Esophagus muscularis mucosa (tissue), 4 donors: ENCODE results near the gene WNT7A. TPM values are rescaled to one million over a fixed set of nuclear protein-coding genes. Genes with fewer than 3 reads are reported as not detected.

ENCODE experiments used
- DNase-seq: peaks from one replicate; pipeline ENCODE4 v3.0.0-alpha.2; 2017; ENCODE audit errors: extremely low spot score
- H3K27ac ChIP-seq, 4 donors: fragments of 200-600 bp; sonication (generic); replicated peaks in 1 of 4; 1 replicate in 3 of 4; 2 replicates in 1 of 4; pipeline ENCODE4 v1.5.1; 2016 to 2019; ENCODE audit warnings: mild to moderate bottlenecking in 1 of 4
- H3K27me3 ChIP-seq, 4 donors: fragments of 200-600 bp; sonication (generic); one replicate each; pipeline versions ENCODE4 v1.5.1 to v1.6.0; 2016 to 2019
- H3K36me3 ChIP-seq, 4 donors: fragments of 200-600 bp; sonication (generic); one replicate each; pipeline ENCODE4 v1.5.1; 2016 to 2019
- H3K4me1 ChIP-seq, 4 donors: fragments of 200-600 bp; sonication (generic); one replicate each; pipeline ENCODE4 v1.5.1; 2016 to 2019
- H3K4me3 ChIP-seq, 4 donors: fragments of 200-600 bp; sonication (generic); 1 replicate in 2 of 4; 2 replicates in 2 of 4; pipeline ENCODE4 v1.5.1; 2016 to 2019; ENCODE audit warnings: mild to moderate bottlenecking in 4 of 4, moderate library complexity in 1 of 4
- H3K9me3 ChIP-seq, 4 donors: fragments of 200-600 bp; sonication (generic); 1 replicate in 3 of 4; 2 replicates in 1 of 4; pipeline ENCODE4 v1.5.1; 2016 to 2019
- EP300 ChIP-seq: sonication (generic); formaldehyde crosslinking; IDR thresholded peaks from one replicate; pipeline ENCODE4 v1.6.1; 2017; ENCODE audit warnings: antibody characterized with exemption
- POLR2A ChIP-seq: fragments of 450-650 bp; IDR thresholded peaks from one replicate; pipeline ENCODE4 v1.6.1; 2017; ENCODE audit warnings: antibody characterized with exemption, moderate library complexity, mild to moderate bottlenecking, low read depth
- POLR2AphosphoS5 ChIP-seq, 2 donors: sonication (generic); formaldehyde crosslinking; IDR thresholded peaks; one replicate each; pipeline ENCODE4 v1.6.1; 2017; ENCODE audit warnings: antibody characterized with exemption in 2 of 2
- WGBS: methylation state at CpG from one replicate; pipeline ENCODE4 v1.1.5; 2018; 5-methylcytosine and 5-hydroxymethylcytosine counted together
- intact Hi-C: fragments of 100-400 bp; cut with DNase I; formaldehyde crosslinking; loops from one replicate; pipeline ENCODE4 v1.15.1; 2023
- total RNA-seq, 4 donors: library from RNA; depleted of rRNA; stranded (reverse); fragments of >200 nt; gene quantifications; one replicate each; pipeline versions ENCODE4 v1.1.0 to v1.2.1, GENCODE V29; 2016
- TF ChIP-seq, protein P1 (sequence below), 3 experiments: fragments of 200-600 bp in 2 of 3; fragments of 450-650 bp in 1 of 3; sonication (generic) in 2 of 3; IDR thresholded peaks; one replicate each; pipeline ENCODE4 v1.5.1; 2017 to 2019; ENCODE audit warnings: antibody characterized with exemption in 3 of 3, mild to moderate bottlenecking in 2 of 3, moderate library complexity in 1 of 3

Gene WNT7A
- total RNA-seq, 4 donors from 2014 or later: not detected

DNA sequence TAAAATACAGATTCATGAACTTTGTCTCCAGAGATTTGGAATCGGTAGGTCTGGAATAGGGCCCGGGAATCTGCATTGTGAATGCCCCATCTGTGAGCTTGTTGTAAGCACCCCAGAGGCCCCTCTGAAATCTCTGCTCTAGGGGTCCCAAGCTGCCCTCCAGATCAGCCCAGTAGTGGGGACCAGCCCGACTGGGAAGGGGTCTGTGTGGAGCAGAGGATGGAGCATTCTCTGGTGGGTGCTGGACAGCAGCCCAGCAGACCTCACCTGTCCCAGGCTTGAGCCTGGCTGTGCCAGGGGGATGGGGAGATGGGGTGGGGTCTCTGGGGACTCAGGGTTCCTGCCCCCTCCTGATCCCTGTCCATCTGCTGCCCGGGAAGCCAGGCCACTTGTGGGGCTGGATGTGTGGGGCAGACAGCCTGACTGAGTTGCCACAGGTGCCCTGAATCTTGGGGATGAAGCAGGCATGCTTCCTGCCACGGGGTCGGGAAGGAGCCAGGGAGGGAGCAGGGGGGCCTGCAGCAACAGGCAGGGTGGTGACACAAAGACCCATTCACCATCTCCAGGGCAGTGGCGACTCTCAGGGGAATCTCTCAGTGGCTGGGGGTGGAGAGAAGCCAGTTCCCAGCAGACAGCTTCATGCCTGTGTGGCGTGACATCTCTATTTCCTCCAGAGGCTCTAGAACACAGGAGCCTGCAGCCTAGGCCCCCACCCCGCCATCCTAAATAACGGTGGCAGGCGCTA, 99.3 kb downstream of the WNT7A start:
- H3K9me3 ChIP-seq: no peaks in the 10 kb centered on the region
- peaks cover 0 to 3% (median 0%) of the 10 kb centered on the region in 4 donors for H3K4me1 ChIP-seq
- WGBS: 70% methylated on average over 5 of the region's 11 CpGs
- no peak for DNase-seq
- TF ChIP-seq POLR2A: no peak
- no peak for TF ChIP-seq POLR2AphosphoS5 (IDR thresholded peaks at IDR 0.05)
- TF ChIP-seq EP300: no peak
- TF ChIP-seq, protein P1, sequence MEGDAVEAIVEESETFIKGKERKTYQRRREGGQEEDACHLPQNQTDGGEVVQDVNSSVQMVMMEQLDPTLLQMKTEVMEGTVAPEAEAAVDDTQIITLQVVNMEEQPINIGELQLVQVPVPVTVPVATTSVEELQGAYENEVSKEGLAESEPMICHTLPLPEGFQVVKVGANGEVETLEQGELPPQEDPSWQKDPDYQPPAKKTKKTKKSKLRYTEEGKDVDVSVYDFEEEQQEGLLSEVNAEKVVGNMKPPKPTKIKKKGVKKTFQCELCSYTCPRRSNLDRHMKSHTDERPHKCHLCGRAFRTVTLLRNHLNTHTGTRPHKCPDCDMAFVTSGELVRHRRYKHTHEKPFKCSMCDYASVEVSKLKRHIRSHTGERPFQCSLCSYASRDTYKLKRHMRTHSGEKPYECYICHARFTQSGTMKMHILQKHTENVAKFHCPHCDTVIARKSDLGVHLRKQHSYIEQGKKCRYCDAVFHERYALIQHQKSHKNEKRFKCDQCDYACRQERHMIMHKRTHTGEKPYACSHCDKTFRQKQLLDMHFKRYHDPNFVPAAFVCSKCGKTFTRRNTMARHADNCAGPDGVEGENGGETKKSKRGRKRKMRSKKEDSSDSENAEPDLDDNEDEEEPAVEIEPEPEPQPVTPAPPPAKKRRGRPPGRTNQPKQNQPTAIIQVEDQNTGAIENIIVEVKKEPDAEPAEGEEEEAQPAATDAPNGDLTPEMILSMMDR (IDR thresholded peaks at IDR 0.05): no peak
- no peaks in the 10 kb centered on the region for H3K36me3 ChIP-seq
- H3K4me3 ChIP-seq: no peak overlapping the region
- peaks cover 0 to 47% (median 0%) of the 10 kb centered on the region in 4 donors for H3K27me3 ChIP-seq
- intact Hi-C loops: no loop called here
- no peak overlapping the region for H3K27ac ChIP-seq

DNA sequence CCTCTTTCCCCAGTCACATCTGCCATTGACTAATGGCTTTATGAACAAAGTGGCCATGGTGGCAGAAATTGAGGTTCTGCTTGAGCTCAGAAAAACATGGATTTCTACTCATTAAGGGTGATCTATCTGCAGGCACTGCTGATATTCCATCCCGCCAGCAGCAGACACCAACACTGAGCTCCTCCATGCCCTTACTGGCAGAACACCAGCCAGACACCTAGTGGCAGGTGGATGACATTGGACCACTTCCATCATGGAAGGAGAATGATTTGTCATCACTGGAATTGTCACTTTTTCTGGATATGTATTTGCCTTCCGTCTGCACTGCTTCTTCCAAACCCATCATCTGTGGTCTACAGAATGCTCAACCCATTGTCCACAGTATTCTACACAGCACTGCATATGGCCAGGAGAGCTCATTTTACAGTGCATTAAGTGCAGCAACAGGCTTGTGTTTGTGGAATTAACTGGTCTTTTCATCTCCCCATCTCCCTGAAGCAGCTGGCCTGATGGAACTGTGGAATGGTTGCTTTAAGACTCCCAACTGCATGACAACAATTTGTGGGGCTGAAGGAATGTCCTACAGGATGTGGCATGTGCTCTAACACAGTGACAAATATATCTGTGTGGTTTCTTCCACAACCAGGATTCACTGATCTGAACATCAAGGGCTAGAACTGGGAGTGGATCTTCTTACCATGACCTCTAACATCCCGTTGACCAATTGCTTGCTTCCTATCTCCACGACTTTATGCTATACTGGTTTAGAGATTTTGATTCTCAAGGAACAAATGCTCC, 103.4 kb downstream of the WNT7A start:
- H3K36me3 ChIP-seq: no peaks in the 10 kb centered on the region
- 86% methylated on average over 4 of the region's 4 CpGs for WGBS
- no peak for DNase-seq
- H3K27me3 ChIP-seq: peaks cover 0 to 29% (median 0%) of the 10 kb centered on the region in 4 donors
- H3K4me3 ChIP-seq: no peak overlapping the region
- TF ChIP-seq POLR2AphosphoS5 (IDR thresholded peaks at IDR 0.05): no peak
- TF ChIP-seq, protein P1 (IDR thresholded peaks at IDR 0.05): no peak
- no peak for TF ChIP-seq EP300
- TF ChIP-seq POLR2A: no peak
- no peaks in the 10 kb centered on the region for H3K4me1 ChIP-seq
- no peaks in the 10 kb centered on the region for H3K9me3 ChIP-seq
- intact Hi-C loops: no loop called here
- no peak overlapping the region for H3K27ac ChIP-seq

DNA sequence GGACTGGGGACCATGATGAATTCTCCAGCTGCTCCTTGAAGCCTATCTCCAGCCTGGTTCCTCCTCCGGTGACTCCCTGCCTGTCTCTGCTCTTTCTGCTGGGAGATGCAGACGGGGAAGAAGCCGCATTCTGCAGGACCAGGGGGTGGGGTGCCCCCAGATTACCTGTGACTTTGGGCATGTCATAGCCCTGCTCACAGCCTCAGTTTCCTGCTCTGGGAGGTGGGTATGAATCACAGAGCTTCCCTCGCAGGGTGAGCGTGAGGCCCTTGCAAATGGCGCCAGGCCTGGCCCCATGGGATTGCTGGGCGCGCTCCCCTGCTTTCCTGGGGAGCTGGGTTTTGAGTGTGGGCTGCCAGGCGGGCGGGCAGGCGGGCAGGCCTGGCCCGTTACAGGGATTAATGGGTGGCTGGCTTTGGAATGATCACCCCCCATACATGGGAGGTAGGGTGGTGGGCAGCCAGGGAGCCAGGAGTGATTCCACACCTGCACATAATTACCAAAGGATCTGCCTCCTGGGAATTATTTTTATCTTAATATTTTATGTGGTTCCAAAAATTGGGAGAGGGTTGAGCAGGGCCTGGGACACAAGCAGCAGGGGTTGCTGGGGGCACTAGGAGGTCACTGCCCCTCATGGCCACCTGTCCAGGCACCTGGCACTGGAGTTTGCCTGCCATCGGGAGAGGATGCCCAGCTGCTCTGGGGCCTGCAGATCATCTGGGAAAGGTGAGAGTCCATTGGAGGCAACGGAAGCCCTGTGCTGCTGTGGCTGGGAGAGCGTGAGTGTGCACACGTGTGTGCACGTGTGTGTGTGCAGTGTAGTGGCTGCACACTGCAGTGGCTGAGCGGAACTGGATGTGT, 106.8 kb downstream of the WNT7A start:
- 90% methylated on average over 12 of the region's 18 CpGs for WGBS
- H3K27ac ChIP-seq: no peak overlapping the region

DNA sequence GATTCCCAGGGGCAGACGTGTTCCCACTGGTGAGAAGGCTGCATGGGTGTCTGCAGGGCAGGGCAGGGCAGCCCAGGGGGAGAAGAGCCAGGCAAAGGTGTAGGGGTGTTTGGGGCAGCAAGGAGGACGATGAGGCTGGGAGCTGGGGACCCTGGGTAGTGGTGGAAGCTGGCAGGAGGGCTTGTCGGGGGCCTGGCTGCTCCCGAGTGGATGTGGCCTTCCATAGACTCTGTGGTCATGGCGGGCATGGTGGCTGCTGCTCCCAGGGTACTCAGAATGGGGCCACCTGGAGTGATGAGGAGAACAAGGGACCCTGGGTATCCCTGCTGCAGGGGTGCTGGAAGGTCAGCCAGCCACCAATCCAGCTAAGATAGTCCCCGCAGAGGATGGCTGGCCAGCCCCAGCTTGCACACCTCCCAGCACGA, 107.5 kb downstream of the WNT7A start:
- no peak overlapping the region for H3K4me3 ChIP-seq
- WGBS: 80% methylated on average over 7 of the region's 7 CpGs

More for the DNA sequence above, 106.8 kb downstream of the WNT7A start:
- Histone ChIP-seq H3K9me3 (no peaks in the 10 kb centered on the region), H3K27me3 (peaks cover 0 to 17% (median 0%) of the 10 kb centered on the region in 4 donors), H3K36me3 (no peaks in the 10 kb centered on the region), H3K4me1 (no peaks in the 10 kb centered on the region), H3K4me3 (no peak overlapping the region)
- intact Hi-C loops: no loop called here
- TF ChIP-seq POLR2A: no peak
- TF ChIP-seq, protein P1 (IDR thresholded peaks at IDR 0.05): no peak
- TF ChIP-seq EP300: no peak
- no peak for TF ChIP-seq POLR2AphosphoS5 (IDR thresholded peaks at IDR 0.05)
- no peak for DNase-seq

More for the DNA sequence above, 107.5 kb downstream of the WNT7A start:
- no peak for DNase-seq
- Histone ChIP-seq H3K27me3 (peaks cover 0 to 20% (median 0%) of the 10 kb centered on the region in 4 donors), H3K9me3 (no peaks in the 10 kb centered on the region), H3K27ac (no peak overlapping the region), H3K4me1 (no peaks in the 10 kb centered on the region), H3K36me3 (no peaks in the 10 kb centered on the region)
- intact Hi-C loops: no loop called here
- TF ChIP-seq POLR2AphosphoS5 (IDR thresholded peaks at IDR 0.05) (no peak), EP300 (no peak), POLR2A (no peak)
- TF ChIP-seq, protein P1 (IDR thresholded peaks at IDR 0.05): no peak
